HepG2 (cell line): Measurements from ENCODE around the gene ECHDC1. TPM values are rescaled to one million over a fixed set of nuclear protein-coding genes. Genes with fewer than 3 reads are reported as not detected.

Experiments used
- ATF7 ChIP-seq, 2 experiments: fragments of 450-650 bp in 1 of 2; sonication (generic) in 1 of 2; formaldehyde crosslinking in 1 of 2; IDR thresholded peaks; 2 replicates each; pipeline versions ENCODE4 v1.4.0 to v1.6.1; 2016 to 2020; ENCODE audit warnings: antibody characterized with exemption in 1 of 2, mild to moderate bottlenecking in 1 of 2, missing genetic modification reagents in 1 of 2
- BRCA1 ChIP-seq: sonication (generic); formaldehyde crosslinking; IDR thresholded peaks from 2 replicates; pipeline ENCODE4 v1.4.0; 2020; ENCODE audit warnings: missing genetic modification reagents
- CHD4 ChIP-seq: fragments of 200-600 bp; sonication (generic); IDR thresholded peaks from 2 replicates; pipeline ENCODE4 v1.7.0; 2017; ENCODE audit warnings: mild to moderate bottlenecking, low read length, borderline replicate concordance
- DPF2 ChIP-seq: sonication (generic); formaldehyde crosslinking; IDR thresholded peaks from 2 replicates; pipeline ENCODE4 v1.4.0; 2020; ENCODE audit warnings: mild to moderate bottlenecking, low read depth, missing genetic modification reagents, borderline replicate concordance
- FOXP4 ChIP-seq: sonication (generic); formaldehyde crosslinking; IDR thresholded peaks from 2 replicates; pipeline ENCODE4 v1.4.0; 2020; ENCODE audit warnings: missing genetic modification reagents
- HOMEZ ChIP-seq: IDR thresholded peaks from 2 replicates; pipeline ENCODE4 v1.6.1; 2016; ENCODE audit warnings: low read depth
- KDM6A ChIP-seq: IDR thresholded peaks from 2 replicates; pipeline ENCODE4 v1.6.1; 2016; ENCODE audit warnings: low read depth
- NR3C1 ChIP-seq: sonication (generic); formaldehyde crosslinking; IDR thresholded peaks from 2 replicates; pipeline ENCODE4 v1.4.0; 2020; ENCODE audit warnings: missing genetic modification reagents
- RFXANK ChIP-seq: IDR thresholded peaks from 2 replicates; pipeline ENCODE4 v1.6.1; 2016
- SRY ChIP-seq: sonication (generic); formaldehyde crosslinking; IDR thresholded peaks from 2 replicates; pipeline ENCODE4 v1.8.0; 2022; ENCODE audit warnings: mild to moderate bottlenecking, missing genetic modification reagents
- TCF12 ChIP-seq, 2 experiments: fragments of 450-650 bp in 1 of 2; sonication (generic) in 1 of 2; formaldehyde crosslinking in 1 of 2; IDR thresholded peaks; 2 replicates each; pipeline versions ENCODE4 v1.6.1 to v1.8.0; 2017 to 2022; ENCODE audit warnings: antibody characterized with exemption in 1 of 2, mild to moderate bottlenecking in 1 of 2, missing genetic modification reagents in 1 of 2, moderate library complexity in 1 of 2
- YEATS4 ChIP-seq: sonication (generic); formaldehyde crosslinking; IDR thresholded peaks from 2 replicates; pipeline ENCODE4 v1.4.0; 2020; ENCODE audit warnings: missing genetic modification reagents, borderline replicate concordance
- ZBTB1 ChIP-seq: sonication (generic); formaldehyde crosslinking; IDR thresholded peaks from 2 replicates; pipeline ENCODE4 v1.4.0; 2020; ENCODE audit warnings: missing genetic modification reagents, borderline replicate concordance
- ZKSCAN8 ChIP-seq: IDR thresholded peaks from 2 replicates; pipeline ENCODE4 v1.6.1; 2016; ENCODE audit warnings: borderline replicate concordance, missing genetic modification reagents, missing compliant biosample characterization
- ZMAT3 ChIP-seq: sonication (generic); formaldehyde crosslinking; conservative IDR thresholded peaks from 2 replicates; pipeline ENCODE4 v1.7.0; 2021; ENCODE audit warnings: missing genetic modification reagents
- ZNF101 ChIP-seq: sonication (generic); formaldehyde crosslinking; IDR thresholded peaks from 2 replicates; pipeline ENCODE4 v1.4.0; 2020; ENCODE audit warnings: mild to moderate bottlenecking, low read depth, missing genetic modification reagents, borderline replicate concordance
- ZNF264 ChIP-seq: sonication (generic); formaldehyde crosslinking; IDR thresholded peaks from 2 replicates; pipeline ENCODE4 v1.4.0; 2020; ENCODE audit warnings: missing genetic modification reagents
- ZNF30 ChIP-seq: sonication (generic); formaldehyde crosslinking; IDR thresholded peaks from 2 replicates; pipeline ENCODE4 v1.5.0; 2020; ENCODE audit warnings: mild to moderate bottlenecking, missing genetic modification reagents
- ZNF33B ChIP-seq: sonication (generic); formaldehyde crosslinking; IDR thresholded peaks from 2 replicates; pipeline ENCODE4 v1.5.1; 2020; ENCODE audit warnings: mild to moderate bottlenecking, missing genetic modification reagents
- ZNF549 ChIP-seq: sonication (generic); formaldehyde crosslinking; IDR thresholded peaks from 2 replicates; pipeline ENCODE4 v1.5.0; 2020; ENCODE audit warnings: missing genetic modification reagents
- ZNF556 ChIP-seq: sonication (generic); formaldehyde crosslinking; IDR thresholded peaks from 2 replicates; pipeline ENCODE4 v1.4.0; 2020; ENCODE audit warnings: mild to moderate bottlenecking, missing genetic modification reagents, borderline replicate concordance
- ZNF713 ChIP-seq: sonication (generic); formaldehyde crosslinking; IDR thresholded peaks from 2 replicates; pipeline ENCODE4 v1.4.0; 2020; ENCODE audit warnings: mild to moderate bottlenecking, missing genetic modification reagents
- ZNF883 ChIP-seq: sonication (generic); formaldehyde crosslinking; IDR thresholded peaks from 2 replicates; pipeline ENCODE4 v1.5.1; 2020; ENCODE audit warnings: mild to moderate bottlenecking, missing genetic modification reagents; ENCODE audit errors: not compliant biosample characterization
- ZZZ3 ChIP-seq: sonication (generic); formaldehyde crosslinking; IDR thresholded peaks from 2 replicates; pipeline ENCODE4 v1.4.0; 2020; ENCODE audit warnings: missing genetic modification reagents, mild to moderate bottlenecking, borderline replicate concordance
- polyA plus RNA-seq, 8 experiments: library from polyadenylated mRNA; depleted of rRNA in 3 of 8; stranded (reverse) in 7 of 8; unstranded in 1 of 8; fragments of >200 nt; fragmentation: Illumina TruSeq in 4 of 8; extraction: Trizol in 4 of 8; gene quantifications; 2 replicates each; pipeline versions ENCODE4 v1.2.1 to v1.2.3, GENCODE V29; 2011 to 2016; ENCODE audit warnings: low read depth in 4 of 8, missing spikeins in 1 of 8, mixed read lengths in 1 of 8; ENCODE audit not compliant: insufficient read depth in 1 of 8
- total RNA-seq, 5 experiments: library from RNA; depleted of rRNA; stranded (reverse); fragments of >200 nt; fragmentation: Illumina TruSeq; extraction: Trizol; gene quantifications; 2 replicates each; pipeline ENCODE4 v1.2.3, GENCODE V29; 2016; ENCODE audit warnings: low read depth in 1 of 5
- TF ChIP-seq, protein P1 (sequence below), 2 experiments: sonication (generic) in 1 of 2; formaldehyde crosslinking in 1 of 2; IDR thresholded peaks; 2 replicates each; pipeline versions ENCODE4 v1.4.0 to v1.6.1; 2018 to 2020; ENCODE audit warnings: missing genetic modification reagents in 2 of 2, borderline replicate concordance in 1 of 2, low read depth in 1 of 2, mild to moderate bottlenecking in 1 of 2, missing biosample characterization in 1 of 2

Gene ECHDC1
- total and polyA plus RNA-seq, 2 of the 13 experiments (the other 11 are each of a cell fraction or from before 2014, with no cell fraction given), result 32.8 to 98.1 TPM

GRCh38 chr6:127266178-127266891 lies 77.1 kb downstream of the ECHDC1 start, which contains the start of gene RNF146 (continued):
- TF ChIP-seq ZNF713 (CRISPR knock-in tag) (no peak), ZNF556 (CRISPR knock-in tag) (no peak), BRCA1 (CRISPR knock-in tag) (no peak; the same call in 1 of the 2 replicates), ZNF264 (CRISPR knock-in tag) (peak; percentile 16; the same call in 1 of the 2 replicates), HOMEZ (CRISPR knock-in tag) (no peak; the same call in 1 of the 2 replicates), ZMAT3 (CRISPR knock-in tag) (no peak), ZBTB1 (CRISPR knock-in tag) (no peak; the same call in 1 of the 2 replicates), TCF12 (IDR thresholded peaks at IDR 0.05) (no peak), TCF12 (CRISPR knock-in tag; IDR thresholded peaks at IDR 0.05) (no peak), ZKSCAN8 (0 out of 2 replicates have a peak, but pooled peaks have one; percentile 36), ZNF549 (no peak), SRY (CRISPR knock-in tag) (no peak), ATF7 (IDR thresholded peaks at IDR 0.05) (no peak), ATF7 (CRISPR knock-in tag; IDR thresholded peaks at IDR 0.05) (peak; percentile 31; the same call in 1 of the 2 replicates), RFXANK (CRISPR knock-in tag) (no peak), YEATS4 (CRISPR knock-in tag) (no peak), DPF2 (CRISPR knock-in tag) (no peak), KDM6A (no peak), ZNF33B (CRISPR knock-in tag) (no peak; the same call in 1 of the 2 replicates), ZNF883 (CRISPR knock-in tag) (no peak), CHD4 (no peak), ZZZ3 (CRISPR knock-in tag) (no peak), ZNF30 (CRISPR knock-in tag) (no peak), ZNF101 (CRISPR knock-in tag) (no peak), NR3C1 (no peak), FOXP4 (no peak)
- TF ChIP-seq, protein P1, sequence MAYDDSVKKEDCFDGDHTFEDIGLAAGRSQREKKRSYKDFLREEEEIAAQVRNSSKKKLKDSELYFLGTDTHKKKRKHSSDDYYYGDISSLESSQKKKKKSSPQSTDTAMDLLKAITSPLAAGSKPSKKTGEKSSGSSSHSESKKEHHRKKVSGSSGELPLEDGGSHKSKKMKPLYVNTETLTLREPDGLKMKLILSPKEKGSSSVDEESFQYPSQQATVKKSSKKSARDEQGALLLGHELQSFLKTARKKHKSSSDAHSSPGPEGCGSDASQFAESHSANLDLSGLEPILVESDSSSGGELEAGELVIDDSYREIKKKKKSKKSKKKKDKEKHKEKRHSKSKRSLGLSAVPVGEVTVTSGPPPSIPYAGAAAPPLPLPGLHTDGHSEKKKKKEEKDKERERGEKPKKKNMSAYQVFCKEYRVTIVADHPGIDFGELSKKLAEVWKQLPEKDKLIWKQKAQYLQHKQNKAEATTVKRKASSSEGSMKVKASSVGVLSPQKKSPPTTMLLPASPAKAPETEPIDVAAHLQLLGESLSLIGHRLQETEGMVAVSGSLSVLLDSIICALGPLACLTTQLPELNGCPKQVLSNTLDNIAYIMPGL (CRISPR knock-in tag; IDR thresholded peaks at IDR 0.05; ENCODE audit: borderline replicate concordance in 1 of 2, low read depth in 1 of 2), result peak in 1 of 2 experiments; percentile 84; a peak in 2 of 4 replicates
